KMS-11 (cell line): Measurements from ENCODE around the gene IRF7.

Experiments
- H2AFZ ChIP-seq: fragments of 200-600 bp; sonication (generic); 2 replicates; pipeline ENCODE4 v1.6.1; 2016; ENCODE audit warnings: antibody characterized with exemption, mixed run types, low read depth
- H3K27ac ChIP-seq: fragments of 200-600 bp; sonication (generic); 2 replicates; pipeline ENCODE4 v1.6.1; 2016; ENCODE audit warnings: mild to moderate bottlenecking, mixed run types
- H3K27me3 ChIP-seq: fragments of 200-600 bp; sonication (generic); 2 replicates; pipeline ENCODE4 v1.6.1; 2017; ENCODE audit warnings: mild to moderate bottlenecking, low read depth, mixed run types, moderate library complexity; ENCODE audit not compliant: insufficient read depth
- H3K36me3 ChIP-seq: fragments of 200-600 bp; sonication (generic); 2 replicates; pipeline ENCODE4 v1.6.1; 2017; ENCODE audit warnings: mild to moderate bottlenecking, mixed run types; ENCODE audit not compliant: insufficient read depth
- H3K4me1 ChIP-seq: fragments of 200-600 bp; sonication (generic); 2 replicates; pipeline ENCODE4 v1.6.1; 2016; ENCODE audit warnings: mild to moderate bottlenecking, low read depth, mixed run types; ENCODE audit not compliant: poor library complexity, severe bottlenecking
- H3K4me2 ChIP-seq: fragments of 200-600 bp; sonication (generic); 2 replicates; pipeline ENCODE4 v1.7.0; 2016; ENCODE audit warnings: mild to moderate bottlenecking, mixed run types
- H3K4me3 ChIP-seq: fragments of 200-600 bp; sonication (generic); IDR thresholded peaks from 2 replicates; pipeline ENCODE4 v1.6.1; 2017; ENCODE audit warnings: low read depth, low read length, mixed read lengths; ENCODE audit not compliant: insufficient read depth
- H3K79me2 ChIP-seq: fragments of 200-600 bp; sonication (generic); 2 replicates; pipeline ENCODE4 v1.6.1; 2016; ENCODE audit warnings: low read depth, mixed run types; ENCODE audit not compliant: insufficient read depth
- H3K9ac ChIP-seq: fragments of 200-600 bp; sonication (generic); 2 replicates; pipeline ENCODE4 v1.6.1; 2016; ENCODE audit warnings: mild to moderate bottlenecking, mixed run types
- H4K20me1 ChIP-seq: fragments of 200-600 bp; sonication (generic); 2 replicates; pipeline ENCODE4 v1.6.1; 2016; ENCODE audit warnings: mild to moderate bottlenecking, mixed run types; ENCODE audit not compliant: insufficient read depth
- CTCF ChIP-seq: fragments of 200-600 bp; sonication (generic); conservative IDR thresholded peaks from 2 replicates; pipeline ENCODE4 v1.6.1; 2017; ENCODE audit warnings: low read depth, mild to moderate bottlenecking, antibody characterized with exemption, low read length, moderate library complexity, mixed read lengths

IRF7 gene

GRCh38 chr11:601573-602245 lies 14.0 kb downstream of the IRF7 start:
- Histone ChIP-seq H2AFZ (no peak overlapping the region), H3K27ac (no peak overlapping the region), H3K79me2 (no peaks in the 10 kb centered on the region), H3K4me3 (no peak overlapping the region), H3K4me1 (peaks cover 2% of the 10 kb centered on the region), H3K9ac (no peak overlapping the region), H3K27me3 (no peaks in the 10 kb centered on the region), H3K4me2 (no peak overlapping the region), H3K36me3 (no peaks in the 10 kb centered on the region), H4K20me1 (no peaks in the 10 kb centered on the region)
- TF ChIP-seq CTCF = no peak

GRCh38 chr11:598005-598680 lies 17.6 kb downstream of the IRF7 start:
- Histone ChIP-seq H3K79me2 (no peaks in the 10 kb centered on the region), H3K4me1 (peaks cover 25% of the 10 kb centered on the region), H3K4me2 (no peak overlapping the region), H3K27me3 (no peaks in the 10 kb centered on the region), H3K4me3 (no peak overlapping the region), H3K36me3 (peaks cover under 1% of the 10 kb centered on the region; the same call in 1 of the 2 replicates), H3K9ac (no peak overlapping the region), H3K27ac (no peak overlapping the region), H4K20me1 (no peaks in the 10 kb centered on the region), H2AFZ (no peak overlapping the region)
- no peak for TF ChIP-seq CTCF

- H4K20me1 ChIP-seq = no peaks in the 10 kb centered on the region
- H3K27ac ChIP-seq = no peak overlapping the region
- peaks cover 25% of the 10 kb centered on the region for H3K4me1 ChIP-seq
- no peaks in the 10 kb centered on the region for H3K79me2 ChIP-seq
- no peak overlapping the region for H3K4me3 ChIP-seq
- H3K4me2 ChIP-seq = no peak overlapping the region
- no peak overlapping the region for H2AFZ ChIP-seq
- H3K27me3 ChIP-seq = no peaks in the 10 kb centered on the region
- peaks cover 6% of the 10 kb centered on the region; the same call in 1 of the 2 replicates for H3K36me3 ChIP-seq
- no peak for TF ChIP-seq CTCF
- H3K9ac ChIP-seq = no peak overlapping the region
Measured at GRCh38 chr11:597166-597725, 18.5 kb downstream of the IRF7 start.

GRCh38 chr11:596374-596773 lies 19.4 kb downstream of the IRF7 start:
- H3K27ac ChIP-seq = peak overlapping the region; percentile 38; the same call in 1 of the 2 replicates
- no peak overlapping the region for H3K9ac ChIP-seq

More at GRCh38 chr11:596374-596773, 19.4 kb downstream of the IRF7 start:
- no peak for TF ChIP-seq CTCF
- H3K27me3 ChIP-seq = no peaks in the 10 kb centered on the region
- no peak overlapping the region for H2AFZ ChIP-seq
- peaks cover 25% of the 10 kb centered on the region for H3K4me1 ChIP-seq
- H4K20me1 ChIP-seq = no peaks in the 10 kb centered on the region
- H3K79me2 ChIP-seq = no peaks in the 10 kb centered on the region
- peaks cover 6% of the 10 kb centered on the region; the same call in 1 of the 2 replicates for H3K36me3 ChIP-seq
- peak overlapping the region; percentile 16; the same call in 1 of the 2 replicates for H3K4me2 ChIP-seq
- no peak overlapping the region for H3K4me3 ChIP-seq
